GM13977 (cell line): ENCODE results near the gene C17orf58.
"Not testable (repeated sequence)": the region's sequence is repeated elsewhere in the genome, so short reads cannot be mapped to it uniquely, and the experiment has no call there.

Experiments used
- DNase-seq: peaks from one replicate; pipeline ENCODE4 v3.0.0; 2012; ENCODE audit warnings: low spot score
- CTCF ChIP-seq: IDR thresholded peaks from 2 replicates; pipeline ENCODE4 v1.5.1; 2012; ENCODE audit warnings: mild to moderate bottlenecking, control low read depth; ENCODE audit not compliant: insufficient read depth; ENCODE audit errors: extremely low read depth, missing control alignments
- in situ Hi-C: fragments of 300-500 bp; cut with MboI; formaldehyde crosslinking; loops from one replicate; pipeline ENCODE4 v1.12.0; 2022; ENCODE audit warnings: low sequenced_read_pairs, low pct_unique_long_range_greater_than_20kb, mixed read lengths, inconsistent platforms; ENCODE audit not compliant: unreplicated experiment

The C17orf58 gene

GRCh38 chr17:68029512-68030215, 33.4 kb upstream of the C17orf58 start:
- no peak for DNase-seq
- TF ChIP-seq CTCF = no peak
- in situ Hi-C loops = no loop called here

- DNase-seq, in situ Hi-C loops: not testable (repeated sequence)
Measured at GRCh38 chr17:68022547-68022946, 26.3 kb upstream of the C17orf58 start.

- TF ChIP-seq CTCF = no peak
- in situ Hi-C loops = no loop called here
- DNase-seq = no peak
Measured at GRCh38 chr17:68021963-68022362, 25.7 kb upstream of the C17orf58 start.

- DNase-seq, in situ Hi-C loops: not testable (repeated sequence)
Measured at GRCh38 chr17:68020791-68021190, 24.5 kb upstream of the C17orf58 start.

- TF ChIP-seq CTCF = no peak
- in situ Hi-C loops = no loop called here
- DNase-seq = no peak
Measured at GRCh38 chr17:68020409-68020756, 24.1 kb upstream of the C17orf58 start.

- TF ChIP-seq CTCF = peak; percentile 28
- in situ Hi-C loops = no loop called here
- peak; percentile 96 for DNase-seq
Measured at GRCh38 chr17:68019675-68020408, 23.6 kb upstream of the C17orf58 start.

- no peak for DNase-seq
- in situ Hi-C loops = no loop called here
- no peak for TF ChIP-seq CTCF
Measured at GRCh38 chr17:68019336-68019674, 23.0 kb upstream of the C17orf58 start.

- DNase-seq, in situ Hi-C loops: not testable (repeated sequence)
Measured at GRCh38 chr17:68018493-68018892, 22.2 kb upstream of the C17orf58 start.
